Neural progenitor cell (in vitro differentiated cells): ENCODE results near the gene TRPC4. TPM values are rescaled to one million over a fixed set of nuclear protein-coding genes. Genes with fewer than 3 reads are reported as not detected.

ENCODE experiments used
- DNase-seq: peaks from one replicate; pipeline ENCODE4 v3.0.0-alpha.2; 2016; ENCODE audit warnings: low spot score
- H2AFZ ChIP-seq: fragments of 200-600 bp; sonication (generic); replicated peaks from 2 replicates; pipeline ENCODE4 v1.6.1; 2016; ENCODE audit warnings: antibody characterized with exemption
- H3F3A ChIP-seq: fragments of 200-600 bp; sonication (generic); 2 replicates; pipeline ENCODE4 v1.6.1; 2016; ENCODE audit warnings: antibody characterized with exemption, low read depth
- H3K27ac ChIP-seq: fragments of 200-600 bp; sonication (generic); 2 replicates; pipeline ENCODE4 v1.5.1; 2016; ENCODE audit warnings: mild to moderate bottlenecking
- H3K27me3 ChIP-seq: fragments of 200-600 bp; sonication (generic); 2 replicates; pipeline ENCODE4 v1.6.1; 2016; ENCODE audit warnings: mild to moderate bottlenecking, moderate library complexity
- H3K36me3 ChIP-seq: fragments of 200-600 bp; sonication (generic); 2 replicates; pipeline ENCODE4 v1.5.1; 2016
- H3K4me1 ChIP-seq: fragments of 200-600 bp; sonication (generic); 2 replicates; pipeline ENCODE4 v1.6.1; 2016; ENCODE audit warnings: mixed run types
- H3K4me2 ChIP-seq: fragments of 200-600 bp; sonication (generic); 2 replicates; pipeline ENCODE4 v1.6.1; 2016
- H3K4me3 ChIP-seq: fragments of 200-600 bp; sonication (generic); 2 replicates; pipeline ENCODE4 v1.5.1; 2016
- H3K79me2 ChIP-seq: fragments of 200-600 bp; sonication (generic); 2 replicates; pipeline ENCODE4 v1.6.1; 2016; ENCODE audit warnings: low read depth
- H3K9ac ChIP-seq: fragments of 200-600 bp; sonication (generic); 2 replicates; pipeline ENCODE4 v1.6.1; 2016
- H3K9me3 ChIP-seq: fragments of 200-600 bp; sonication (generic); 2 replicates; pipeline ENCODE4 v1.5.1; 2016; ENCODE audit warnings: low read depth
- H4K20me1 ChIP-seq: fragments of 200-600 bp; sonication (generic); 2 replicates; pipeline ENCODE4 v1.6.1; 2016; ENCODE audit warnings: low read depth
- H3K27ac Mint-ChIP-seq: 3 replicates; pipeline ENCODE4 v1.8.0; 2021; ENCODE audit warnings: mixed read lengths
- H3K27me3 Mint-ChIP-seq: 2 replicates; pipeline ENCODE4 v1.8.0; 2022; ENCODE audit warnings: low read depth, mild to moderate bottlenecking, inconsistent platforms, moderate library complexity, mixed read lengths; ENCODE audit not compliant: insufficient read depth
- H3K36me3 Mint-ChIP-seq: 3 replicates; pipeline ENCODE4 v1.8.0; 2021; ENCODE audit warnings: mixed read lengths
- H3K4me1 Mint-ChIP-seq: 3 replicates; pipeline ENCODE4 v1.8.0; 2021; ENCODE audit warnings: mixed read lengths
- H3K4me3 Mint-ChIP-seq: 3 replicates; pipeline ENCODE4 v1.8.0; 2021; ENCODE audit warnings: mild to moderate bottlenecking, moderate library complexity, mixed read lengths
- H3K9me3 Mint-ChIP-seq: 3 replicates; pipeline ENCODE4 v1.8.0; 2020; ENCODE audit warnings: mixed read lengths
- CTCF ChIP-seq: fragments of 200-600 bp; sonication (generic); IDR thresholded peaks from 2 replicates; pipeline ENCODE4 v1.5.1; 2017; ENCODE audit warnings: antibody characterized with exemption, mild to moderate bottlenecking
- EZH2 ChIP-seq: fragments of 200-600 bp; sonication (generic); IDR thresholded peaks from 2 replicates; pipeline ENCODE4 v1.6.1; 2017; ENCODE audit warnings: antibody characterized with exemption, mild to moderate bottlenecking, moderate library complexity
- EZH2phosphoT487 ChIP-seq: fragments of 200-600 bp; sonication (generic); IDR thresholded peaks from 2 replicates; pipeline ENCODE4 v1.6.1; 2017; ENCODE audit warnings: antibody characterized with exemption
- total RNA-seq: library from RNA; depleted of rRNA; stranded (reverse); fragments of >200 nt; gene quantifications from 2 replicates; pipeline ENCODE4 v1.2.3, GENCODE V29; 2015; ENCODE audit warnings: low replicate concordance

The TRPC4 gene
- total RNA-seq, 1 donor from 2014 or later, result 21.1 TPM

GRCh38 chr13:37617173-37617572, 252.4 kb downstream of the TRPC4 start:
- no peaks in the 10 kb centered on the region for H3K27me3 ChIP-seq
- H2AFZ ChIP-seq, result no peak overlapping the region
- no peak for DNase-seq
- H3K9ac ChIP-seq, result no peak overlapping the region
- H3K79me2 ChIP-seq, result no peaks in the 10 kb centered on the region
- H3K4me2 ChIP-seq, result no peak overlapping the region
- H3F3A ChIP-seq, result no peaks in the 10 kb centered on the region
- no peaks in the 10 kb centered on the region for H3K9me3 ChIP-seq
- H3K4me1 ChIP-seq, result no peaks in the 10 kb centered on the region
- Mint-ChIP-seq H3K9me3 (peaks cover 3% of the 10 kb centered on the region), H3K36me3 (no peaks in the 10 kb centered on the region), H3K4me1 (peaks cover 15% of the 10 kb centered on the region), H3K27ac (no peak overlapping the region), H3K4me3 (no peak overlapping the region), H3K27me3 (no peaks in the 10 kb centered on the region)
- no peak overlapping the region for H3K27ac ChIP-seq
- TF ChIP-seq EZH2 (no peak), EZH2phosphoT487 (no peak), CTCF (no peak)
- no peaks in the 10 kb centered on the region for H3K36me3 ChIP-seq
- H3K4me3 ChIP-seq, result no peak overlapping the region
- H4K20me1 ChIP-seq, result no peaks in the 10 kb centered on the region

- Histone ChIP-seq H2AFZ (no peak overlapping the region), H3K27ac (no peak overlapping the region), H3K4me3 (no peak overlapping the region), H4K20me1 (no peaks in the 10 kb centered on the region), H3K36me3 (no peaks in the 10 kb centered on the region), H3K27me3 (no peaks in the 10 kb centered on the region), H3K9me3 (no peaks in the 10 kb centered on the region), H3K4me1 (no peaks in the 10 kb centered on the region), H3K4me2 (no peak overlapping the region), H3K79me2 (no peaks in the 10 kb centered on the region), H3F3A (no peaks in the 10 kb centered on the region), H3K9ac (no peak overlapping the region)
- no peaks in the 10 kb centered on the region for H3K36me3 Mint-ChIP-seq
- peaks cover 12% of the 10 kb centered on the region for H3K4me1 Mint-ChIP-seq
- TF ChIP-seq CTCF (no peak), EZH2 (no peak), EZH2phosphoT487 (no peak)
- H3K27ac Mint-ChIP-seq, result no peak overlapping the region
- peaks cover 3% of the 10 kb centered on the region for H3K9me3 Mint-ChIP-seq
- DNase-seq, result no peak
- H3K27me3 Mint-ChIP-seq, result no peaks in the 10 kb centered on the region
- H3K4me3 Mint-ChIP-seq, result no peak overlapping the region
Measured at GRCh38 chr13:37616131-37616530, 253.4 kb downstream of the TRPC4 start.

- H3K4me3 Mint-ChIP-seq, result no peak overlapping the region
- Histone ChIP-seq H3K79me2 (no peaks in the 10 kb centered on the region), H3K27ac (no peak overlapping the region), H3K4me3 (no peak overlapping the region), H3K9me3 (no peaks in the 10 kb centered on the region), H3K4me1 (no peaks in the 10 kb centered on the region), H3K27me3 (no peaks in the 10 kb centered on the region), H3K4me2 (no peak overlapping the region), H3K9ac (no peak overlapping the region), H3K36me3 (no peaks in the 10 kb centered on the region), H4K20me1 (no peaks in the 10 kb centered on the region), H3F3A (no peaks in the 10 kb centered on the region), H2AFZ (no peak overlapping the region)
- peaks cover 12% of the 10 kb centered on the region for H3K4me1 Mint-ChIP-seq
- H3K36me3 Mint-ChIP-seq, result no peaks in the 10 kb centered on the region
- no peak for TF ChIP-seq EZH2phosphoT487
- no peak for TF ChIP-seq EZH2
- no peak for TF ChIP-seq CTCF
- no peaks in the 10 kb centered on the region for H3K27me3 Mint-ChIP-seq
- no peak for DNase-seq
- H3K9me3 Mint-ChIP-seq, result peaks cover 3% of the 10 kb centered on the region
- no peak overlapping the region for H3K27ac Mint-ChIP-seq
Measured at GRCh38 chr13:37615276-37615675, 254.3 kb downstream of the TRPC4 start.

GRCh38 chr13:37613638-37614037, 255.9 kb downstream of the TRPC4 start:
- DNase-seq, result no peak
- no peaks in the 10 kb centered on the region for H3K36me3 ChIP-seq
- Mint-ChIP-seq H3K4me1 (peaks cover 12% of the 10 kb centered on the region), H3K9me3 (no peaks in the 10 kb centered on the region), H3K4me3 (no peak overlapping the region), H3K27me3 (no peaks in the 10 kb centered on the region), H3K36me3 (no peaks in the 10 kb centered on the region), H3K27ac (peak overlapping the region; percentile 9)
- H3F3A ChIP-seq, result no peaks in the 10 kb centered on the region
- no peaks in the 10 kb centered on the region for H3K4me1 ChIP-seq
- no peaks in the 10 kb centered on the region for H3K79me2 ChIP-seq
- no peak overlapping the region for H3K9ac ChIP-seq
- H3K4me2 ChIP-seq, result no peak overlapping the region
- H3K9me3 ChIP-seq, result no peaks in the 10 kb centered on the region
- H3K27ac ChIP-seq, result no peak overlapping the region
- H2AFZ ChIP-seq, result no peak overlapping the region
- H3K4me3 ChIP-seq, result no peak overlapping the region
- TF ChIP-seq EZH2phosphoT487, result no peak
- no peak for TF ChIP-seq EZH2
- TF ChIP-seq CTCF, result no peak
- H3K27me3 ChIP-seq, result no peaks in the 10 kb centered on the region
- H4K20me1 ChIP-seq, result no peaks in the 10 kb centered on the region
